22Rv1 (cell line): ENCODE measurements around the gene PLEKHA6.

Experiments
- ZFX ChIP-seq: fragments of 450-650 bp; IDR thresholded peaks from 2 replicates; pipeline ENCODE4 v1.6.1; 2017; ENCODE audit warnings: antibody characterized with exemption, borderline replicate concordance
- TF ChIP-seq, protein P1 (sequence below): fragments of 450-650 bp; IDR thresholded peaks from 2 replicates; pipeline ENCODE4 v1.5.1; 2017; ENCODE audit warnings: mild to moderate bottlenecking

- TF ChIP-seq, protein P1, sequence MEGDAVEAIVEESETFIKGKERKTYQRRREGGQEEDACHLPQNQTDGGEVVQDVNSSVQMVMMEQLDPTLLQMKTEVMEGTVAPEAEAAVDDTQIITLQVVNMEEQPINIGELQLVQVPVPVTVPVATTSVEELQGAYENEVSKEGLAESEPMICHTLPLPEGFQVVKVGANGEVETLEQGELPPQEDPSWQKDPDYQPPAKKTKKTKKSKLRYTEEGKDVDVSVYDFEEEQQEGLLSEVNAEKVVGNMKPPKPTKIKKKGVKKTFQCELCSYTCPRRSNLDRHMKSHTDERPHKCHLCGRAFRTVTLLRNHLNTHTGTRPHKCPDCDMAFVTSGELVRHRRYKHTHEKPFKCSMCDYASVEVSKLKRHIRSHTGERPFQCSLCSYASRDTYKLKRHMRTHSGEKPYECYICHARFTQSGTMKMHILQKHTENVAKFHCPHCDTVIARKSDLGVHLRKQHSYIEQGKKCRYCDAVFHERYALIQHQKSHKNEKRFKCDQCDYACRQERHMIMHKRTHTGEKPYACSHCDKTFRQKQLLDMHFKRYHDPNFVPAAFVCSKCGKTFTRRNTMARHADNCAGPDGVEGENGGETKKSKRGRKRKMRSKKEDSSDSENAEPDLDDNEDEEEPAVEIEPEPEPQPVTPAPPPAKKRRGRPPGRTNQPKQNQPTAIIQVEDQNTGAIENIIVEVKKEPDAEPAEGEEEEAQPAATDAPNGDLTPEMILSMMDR, result no peak
- no peak for TF ChIP-seq ZFX
These were observed 112.9 kb downstream of the PLEKHA6 start for GRCh38 chr1:204246876-204247275.
